22Rv1 (cell line): ENCODE results near the gene RNF181.
"Not testable (repeated sequence)": the region's sequence is repeated elsewhere in the genome, so short reads cannot be mapped to it uniquely, and the experiment has no call there.

Experiments used
- CTCF ChIP-seq: fragments of 450-650 bp; IDR thresholded peaks from 2 replicates; pipeline ENCODE4 v1.5.1; 2017; ENCODE audit warnings: mild to moderate bottlenecking
- ZFX ChIP-seq: fragments of 450-650 bp; IDR thresholded peaks from 2 replicates; pipeline ENCODE4 v1.6.1; 2017; ENCODE audit warnings: antibody characterized with exemption, borderline replicate concordance

GRCh38 chr2:85614757-85615156 lies 19.2 kb downstream of the RNF181 start:
- TF ChIP-seq CTCF, ZFX: not testable (repeated sequence)
